GM19035 (cell line): ENCODE measurements around the gene ANXA11.

ENCODE experiments used
- ATAC-seq: cut with Tn5 transposase; IDR thresholded peaks from one replicate; pipeline ENCODE4 v1.9.1; 2021; ENCODE audit not compliant: unreplicated experiment

The ANXA11 gene

GRCh38 chr10:80110986-80111385, 94.4 kb downstream of the ANXA11 start:
- no peak for ATAC-seq

GRCh38 chr10:80108576-80109239, 96.6 kb downstream of the ANXA11 start:
- no peak for ATAC-seq

GRCh38 chr10:80104066-80104926, 101.0 kb downstream of the ANXA11 start:
- peak; percentile 82 for ATAC-seq
